ENCODE results near the gene CDC25B.

DNA sequence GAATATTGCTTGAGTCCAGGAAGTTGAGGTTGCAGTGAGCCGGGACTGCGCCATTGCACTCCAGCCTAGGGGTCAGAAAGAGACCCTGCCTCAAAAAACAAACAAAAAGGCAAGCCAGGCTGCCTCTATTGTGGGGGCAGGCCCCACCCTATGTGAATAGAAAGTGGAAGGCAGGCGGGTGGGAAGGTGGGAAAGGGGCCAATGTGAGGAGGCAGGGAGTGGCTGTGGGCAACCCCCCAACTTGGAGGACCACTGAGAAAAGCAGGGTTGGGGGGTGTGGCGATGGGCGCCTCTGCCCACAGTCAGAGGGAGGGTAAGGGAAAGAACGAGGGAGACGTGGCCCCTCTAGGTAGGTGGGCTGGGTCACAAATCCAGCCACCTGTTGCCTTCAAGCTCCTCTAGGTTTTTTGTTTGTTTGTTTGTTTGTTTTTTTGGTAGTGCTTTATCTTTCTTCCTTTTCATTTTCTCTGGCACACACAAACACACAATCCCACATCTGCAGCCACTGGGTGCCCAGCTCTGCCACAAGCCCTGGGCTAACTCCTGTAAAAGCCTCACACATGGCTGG, 18.9 kb downstream of the CDC25B start:
- TF ChIP-seq POLR2AphosphoS5 (IDR thresholded peaks at IDR 0.05) (no peak), EP300 (IDR thresholded peaks at IDR 0.05) (no peak), POLR2A (IDR thresholded peaks at IDR 0.05) (no peak)
- TF ChIP-seq, protein P1, sequence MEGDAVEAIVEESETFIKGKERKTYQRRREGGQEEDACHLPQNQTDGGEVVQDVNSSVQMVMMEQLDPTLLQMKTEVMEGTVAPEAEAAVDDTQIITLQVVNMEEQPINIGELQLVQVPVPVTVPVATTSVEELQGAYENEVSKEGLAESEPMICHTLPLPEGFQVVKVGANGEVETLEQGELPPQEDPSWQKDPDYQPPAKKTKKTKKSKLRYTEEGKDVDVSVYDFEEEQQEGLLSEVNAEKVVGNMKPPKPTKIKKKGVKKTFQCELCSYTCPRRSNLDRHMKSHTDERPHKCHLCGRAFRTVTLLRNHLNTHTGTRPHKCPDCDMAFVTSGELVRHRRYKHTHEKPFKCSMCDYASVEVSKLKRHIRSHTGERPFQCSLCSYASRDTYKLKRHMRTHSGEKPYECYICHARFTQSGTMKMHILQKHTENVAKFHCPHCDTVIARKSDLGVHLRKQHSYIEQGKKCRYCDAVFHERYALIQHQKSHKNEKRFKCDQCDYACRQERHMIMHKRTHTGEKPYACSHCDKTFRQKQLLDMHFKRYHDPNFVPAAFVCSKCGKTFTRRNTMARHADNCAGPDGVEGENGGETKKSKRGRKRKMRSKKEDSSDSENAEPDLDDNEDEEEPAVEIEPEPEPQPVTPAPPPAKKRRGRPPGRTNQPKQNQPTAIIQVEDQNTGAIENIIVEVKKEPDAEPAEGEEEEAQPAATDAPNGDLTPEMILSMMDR (IDR thresholded peaks at IDR 0.05): no peak

Measured in stomach (tissue), 4 donors.